HepG2 (cell line): Measurements from ENCODE around the gene ABCB6. TPM values are rescaled to one million over a fixed set of nuclear protein-coding genes. Genes with fewer than 3 reads are reported as not detected.
A peak's percentile ranks its signal among the peaks of the same experiment; 100 is the strongest.

Experiments used
- AGO2 ChIP-seq: fragments of 200-400 bp; formaldehyde crosslinking; optimal IDR thresholded peaks from 2 replicates; pipeline ENCODE3; 2017; ENCODE audit warnings: mild to moderate bottlenecking, low read depth, low read length, moderate library complexity
- EEA1 ChIP-seq: sonication (generic); formaldehyde crosslinking; IDR thresholded peaks from 2 replicates; pipeline ENCODE4 v1.5.1; 2020; ENCODE audit warnings: mild to moderate bottlenecking, missing genetic modification reagents, borderline replicate concordance
- HNF1A ChIP-seq, 2 experiments: sonication (generic) in 1 of 2; formaldehyde crosslinking in 1 of 2; IDR thresholded peaks; 2 replicates each; pipeline versions ENCODE4 v1.4.0 to v1.6.1; 2016 to 2020; ENCODE audit warnings: borderline replicate concordance in 1 of 2, low read depth in 1 of 2, mild to moderate bottlenecking in 1 of 2, missing genetic modification reagents in 1 of 2
- HOXD1 ChIP-seq: sonication (generic); formaldehyde crosslinking; IDR thresholded peaks from 2 replicates; pipeline ENCODE4 v1.5.0; 2020; ENCODE audit warnings: missing genetic modification reagents
- KAT7 ChIP-seq: IDR thresholded peaks from 2 replicates; pipeline ENCODE4 v1.6.1; 2018; ENCODE audit warnings: borderline replicate concordance, missing compliant biosample characterization
- MTERF4 ChIP-seq: sonication (generic); formaldehyde crosslinking; IDR thresholded peaks from 2 replicates; pipeline ENCODE4 v1.8.0; 2023; ENCODE audit warnings: mild to moderate bottlenecking, missing genetic modification reagents
- RAD51 ChIP-seq: fragments of 450-650 bp; IDR thresholded peaks from 2 replicates; pipeline ENCODE4 v1.6.1; 2016; ENCODE audit warnings: borderline replicate concordance
- RCOR2 ChIP-seq: IDR thresholded peaks from 2 replicates; pipeline ENCODE4 v1.6.1; 2016; ENCODE audit warnings: missing biosample characterization, missing genetic modification reagents
- RNF219 ChIP-seq: sonication (generic); formaldehyde crosslinking; IDR thresholded peaks from 2 replicates; pipeline ENCODE4 v1.5.0; 2020; ENCODE audit warnings: mild to moderate bottlenecking, missing genetic modification reagents
- SRF ChIP-seq: IDR thresholded peaks from 2 replicates; pipeline ENCODE4 v1.6.1; 2011; ENCODE audit warnings: mild to moderate bottlenecking, low read depth, low read length, moderate library complexity
- ZNF274 ChIP-seq: sonication (generic); formaldehyde crosslinking; IDR thresholded peaks from 2 replicates; pipeline ENCODE4 v1.5.1; 2020; ENCODE audit warnings: mild to moderate bottlenecking, missing genetic modification reagents
- ZNF468 ChIP-seq: sonication (generic); formaldehyde crosslinking; IDR thresholded peaks from 2 replicates; pipeline ENCODE4 v1.8.0; 2022; ENCODE audit warnings: mild to moderate bottlenecking, moderate library complexity, missing genetic modification reagents
- ZNF674 ChIP-seq: sonication (generic); formaldehyde crosslinking; IDR thresholded peaks from 2 replicates; pipeline ENCODE4 v1.5.0; 2020; ENCODE audit warnings: low read depth, mild to moderate bottlenecking, missing genetic modification reagents
- ZNF777 ChIP-seq: sonication (generic); formaldehyde crosslinking; IDR thresholded peaks from 2 replicates; pipeline ENCODE4 v1.4.0; 2020; ENCODE audit warnings: missing genetic modification reagents
- polyA plus RNA-seq, 8 experiments: library from polyadenylated mRNA; depleted of rRNA in 3 of 8; stranded (reverse) in 7 of 8; unstranded in 1 of 8; fragments of >200 nt; fragmentation: Illumina TruSeq in 4 of 8; extraction: Trizol in 4 of 8; gene quantifications; 2 replicates each; pipeline versions ENCODE4 v1.2.1 to v1.2.3, GENCODE V29; 2011 to 2016; ENCODE audit warnings: low read depth in 4 of 8, missing spikeins in 1 of 8, mixed read lengths in 1 of 8; ENCODE audit not compliant: insufficient read depth in 1 of 8
- total RNA-seq, 5 experiments: library from RNA; depleted of rRNA; stranded (reverse); fragments of >200 nt; fragmentation: Illumina TruSeq; extraction: Trizol; gene quantifications; 2 replicates each; pipeline ENCODE4 v1.2.3, GENCODE V29; 2016; ENCODE audit warnings: low read depth in 1 of 5
- TF ChIP-seq, protein P1 (sequence below): IDR thresholded peaks from 2 replicates; pipeline ENCODE4 v1.6.1; 2016; ENCODE audit warnings: missing compliant biosample characterization, missing genetic modification reagents, borderline replicate concordance
- TF ChIP-seq, protein P2 (sequence below): sonication (generic); formaldehyde crosslinking; IDR thresholded peaks from 2 replicates; pipeline ENCODE4 v1.4.0; 2020; ENCODE audit warnings: mild to moderate bottlenecking, missing genetic modification reagents

Gene ABCB6
- total and polyA plus RNA-seq, 2 of the 13 experiments (the other 11 are each of a cell fraction or from before 2014, with no cell fraction given): 91.1 to 137 TPM

- TF ChIP-seq, protein P1, sequence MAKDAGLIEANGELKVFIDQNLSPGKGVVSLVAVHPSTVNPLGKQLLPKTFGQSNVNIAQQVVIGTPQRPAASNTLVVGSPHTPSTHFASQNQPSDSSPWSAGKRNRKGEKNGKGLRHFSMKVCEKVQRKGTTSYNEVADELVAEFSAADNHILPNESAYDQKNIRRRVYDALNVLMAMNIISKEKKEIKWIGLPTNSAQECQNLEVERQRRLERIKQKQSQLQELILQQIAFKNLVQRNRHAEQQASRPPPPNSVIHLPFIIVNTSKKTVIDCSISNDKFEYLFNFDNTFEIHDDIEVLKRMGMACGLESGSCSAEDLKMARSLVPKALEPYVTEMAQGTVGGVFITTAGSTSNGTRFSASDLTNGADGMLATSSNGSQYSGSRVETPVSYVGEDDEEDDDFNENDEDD (CRISPR knock-in tag): 0 out of 2 replicates have a peak, but pooled peaks have one; percentile 26
- TF ChIP-seq ZNF777 (CRISPR knock-in tag): no peak
- peak; percentile 89 for TF ChIP-seq AGO2
- peak; percentile 88; the same call in 1 of the 2 replicates for TF ChIP-seq MTERF4 (CRISPR knock-in tag)
- no peak for TF ChIP-seq SRF
- peak; percentile 82 for TF ChIP-seq ZNF274 (CRISPR knock-in tag)
- peak; percentile 59; the same call in 1 of the 2 replicates for TF ChIP-seq EEA1
- TF ChIP-seq RNF219 (CRISPR knock-in tag): no peak; the same call in 1 of the 2 replicates
- no peak; the same call in 1 of the 2 replicates for TF ChIP-seq KAT7
- peak; percentile 28; the same call in 1 of the 2 replicates for TF ChIP-seq HOXD1 (CRISPR knock-in tag)
- TF ChIP-seq ZNF674 (CRISPR knock-in tag): peak; percentile 53; the same call in 1 of the 2 replicates
- TF ChIP-seq, protein P2, sequence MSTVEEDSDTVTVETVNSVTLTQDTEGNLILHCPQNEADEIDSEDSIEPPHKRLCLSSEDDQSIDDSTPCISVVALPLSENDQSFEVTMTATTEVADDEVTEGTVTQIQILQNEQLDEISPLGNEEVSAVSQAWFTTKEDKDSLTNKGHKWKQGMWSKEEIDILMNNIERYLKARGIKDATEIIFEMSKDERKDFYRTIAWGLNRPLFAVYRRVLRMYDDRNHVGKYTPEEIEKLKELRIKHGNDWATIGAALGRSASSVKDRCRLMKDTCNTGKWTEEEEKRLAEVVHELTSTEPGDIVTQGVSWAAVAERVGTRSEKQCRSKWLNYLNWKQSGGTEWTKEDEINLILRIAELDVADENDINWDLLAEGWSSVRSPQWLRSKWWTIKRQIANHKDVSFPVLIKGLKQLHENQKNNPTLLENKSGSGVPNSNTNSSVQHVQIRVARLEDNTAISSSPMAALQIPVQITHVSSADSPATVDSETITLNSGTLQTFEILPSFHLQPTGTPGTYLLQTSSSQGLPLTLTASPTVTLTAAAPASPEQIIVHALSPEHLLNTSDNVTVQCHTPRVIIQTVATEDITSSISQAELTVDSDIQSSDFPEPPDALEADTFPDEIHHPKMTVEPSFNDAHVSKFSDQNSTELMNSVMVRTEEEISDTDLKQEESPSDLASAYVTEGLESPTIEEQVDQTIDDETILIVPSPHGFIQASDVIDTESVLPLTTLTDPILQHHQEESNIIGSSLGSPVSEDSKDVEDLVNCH (CRISPR knock-in tag): peak; percentile 88
- peak; percentile 99 for TF ChIP-seq RAD51
- TF ChIP-seq HNF1A (IDR thresholded peaks at IDR 0.05; ENCODE audit: low read depth): no peak
- peak; percentile 65; the same call in 1 of the 2 replicates for TF ChIP-seq HNF1A (CRISPR knock-in tag; IDR thresholded peaks at IDR 0.05; ENCODE audit: borderline replicate concordance)
- no peak; the same call in 1 of the 2 replicates for TF ChIP-seq RCOR2 (CRISPR knock-in tag)
- no peak; the same call in 1 of the 2 replicates for TF ChIP-seq ZNF468
Measured at GRCh38 chr2:219177552-219178376, 41.0 kb downstream of the ABCB6 start, which contains the start of gene RETREG2 (continued).
